DOHH2 (cell line): ENCODE data around the gene HNF1A.

Experiments
- H3F3A ChIP-seq: fragments of 200-600 bp; sonication (generic), shearing (Covaris generic); 2 replicates; pipeline ENCODE4 v1.6.0; 2016; ENCODE audit warnings: antibody characterized with exemption, mild to moderate bottlenecking; ENCODE audit not compliant: control insufficient read depth, insufficient read depth
- H3K27ac ChIP-seq: fragments of 200-600 bp; sonication (generic); 2 replicates; pipeline ENCODE4 v1.5.1; 2014; ENCODE audit warnings: low read depth, mild to moderate bottlenecking, low read length, moderate library complexity
- H3K27me3 ChIP-seq: fragments of 200-600 bp; sonication (generic); 2 replicates; pipeline ENCODE4 v1.6.1; 2014; ENCODE audit warnings: mild to moderate bottlenecking, low read length, mixed read lengths; ENCODE audit not compliant: control insufficient read depth
- H3K36me3 ChIP-seq: fragments of 200-600 bp; sonication (generic); 2 replicates; pipeline ENCODE4 v1.6.1; 2014; ENCODE audit warnings: mild to moderate bottlenecking, low read length, moderate library complexity, mixed read lengths; ENCODE audit not compliant: control insufficient read depth
- H3K4me1 ChIP-seq: fragments of 200-600 bp; sonication (generic); 2 replicates; pipeline ENCODE4 v1.6.1; 2014; ENCODE audit warnings: mild to moderate bottlenecking, low read length, mixed read lengths; ENCODE audit not compliant: control insufficient read depth
- H3K4me2 ChIP-seq: fragments of 200-600 bp; sonication (generic); 2 replicates; pipeline ENCODE4 v1.6.0; 2014; ENCODE audit warnings: mild to moderate bottlenecking, low read length, moderate library complexity
- H3K4me3 ChIP-seq: fragments of 200-600 bp; sonication (generic); 2 replicates; pipeline ENCODE4 v1.5.1; 2014; ENCODE audit warnings: mild to moderate bottlenecking, low read length, mixed read lengths
- H3K79me2 ChIP-seq: fragments of 200-600 bp; sonication (generic); 2 replicates; pipeline ENCODE4 v1.6.1; 2014; ENCODE audit warnings: mild to moderate bottlenecking, low read length, mixed read lengths; ENCODE audit not compliant: control insufficient read depth
- H3K9me2 ChIP-seq: fragments of 200-600 bp; sonication (generic); replicated peaks from 2 replicates; pipeline ENCODE4 v1.6.1; 2014; ENCODE audit warnings: mild to moderate bottlenecking, low read length, mixed read lengths; ENCODE audit not compliant: control insufficient read depth
- H3K9me3 ChIP-seq: fragments of 200-600 bp; sonication (generic); 2 replicates; pipeline ENCODE4 v1.6.1; 2014; ENCODE audit warnings: antibody characterized with exemption, low read length, mixed read lengths; ENCODE audit not compliant: control insufficient read depth, insufficient read depth
- H4K20me1 ChIP-seq: fragments of 200-600 bp; sonication (generic); 2 replicates; pipeline ENCODE4 v1.6.0; 2014; ENCODE audit warnings: low read depth, mild to moderate bottlenecking, antibody characterized with exemption, low read length, moderate library complexity; ENCODE audit not compliant: control insufficient read depth, insufficient read depth
- EZH2phosphoT487 ChIP-seq: fragments of 200-600 bp; sonication (generic); IDR thresholded peaks from 2 replicates; pipeline ENCODE4 v1.6.1; 2017; ENCODE audit warnings: borderline replicate concordance, mild to moderate bottlenecking, antibody characterized with exemption, low read length, moderate library complexity, mixed read lengths
- TF ChIP-seq, protein P1 (sequence below): fragments of 200-600 bp; sonication (generic); IDR thresholded peaks from one replicate; pipeline ENCODE4 v1.5.1; 2014; ENCODE audit warnings: antibody characterized with exemption, mild to moderate bottlenecking, low read depth, low read length; ENCODE audit not compliant: poor library complexity, severe bottlenecking

The HNF1A gene

DNA sequence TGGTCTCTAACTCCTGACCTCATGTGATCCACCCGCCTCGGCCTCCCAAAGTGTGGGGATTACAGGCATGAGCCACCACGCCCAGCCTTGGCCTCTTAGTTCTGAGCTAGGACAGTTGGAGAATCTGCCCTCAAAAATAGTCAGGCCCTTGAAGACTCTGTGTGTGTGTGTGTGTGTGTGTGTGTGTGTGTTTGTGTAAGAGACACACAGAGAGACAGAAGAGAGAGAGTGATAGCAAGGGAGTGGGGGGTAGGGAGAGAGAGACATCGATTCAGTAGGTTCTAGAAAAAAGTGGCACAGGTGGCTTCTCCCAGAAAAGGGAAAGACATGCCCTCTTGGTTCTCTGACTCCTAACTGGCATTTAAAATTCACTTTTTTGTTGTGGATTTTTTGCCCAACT is 5.4 kb downstream of the HNF1A start:
- H3K4me3 ChIP-seq: no peak overlapping the region

GRCh38 chr12:120984351-120984898 is 6.1 kb downstream of the HNF1A start:
- Histone ChIP-seq H3F3A (no peaks in the 10 kb centered on the region), H3K36me3 (no peaks in the 10 kb centered on the region), H3K9me2 (no peaks in the 10 kb centered on the region), H3K4me2 (no peak overlapping the region), H3K79me2 (no peaks in the 10 kb centered on the region), H3K4me1 (no peaks in the 10 kb centered on the region), H3K4me3 (no peak overlapping the region), H3K9me3 (no peaks in the 10 kb centered on the region), H3K27me3 (no peaks in the 10 kb centered on the region), H3K27ac (no peak overlapping the region), H4K20me1 (no peaks in the 10 kb centered on the region)
- TF ChIP-seq EZH2phosphoT487: no peak
- TF ChIP-seq, protein P1, sequence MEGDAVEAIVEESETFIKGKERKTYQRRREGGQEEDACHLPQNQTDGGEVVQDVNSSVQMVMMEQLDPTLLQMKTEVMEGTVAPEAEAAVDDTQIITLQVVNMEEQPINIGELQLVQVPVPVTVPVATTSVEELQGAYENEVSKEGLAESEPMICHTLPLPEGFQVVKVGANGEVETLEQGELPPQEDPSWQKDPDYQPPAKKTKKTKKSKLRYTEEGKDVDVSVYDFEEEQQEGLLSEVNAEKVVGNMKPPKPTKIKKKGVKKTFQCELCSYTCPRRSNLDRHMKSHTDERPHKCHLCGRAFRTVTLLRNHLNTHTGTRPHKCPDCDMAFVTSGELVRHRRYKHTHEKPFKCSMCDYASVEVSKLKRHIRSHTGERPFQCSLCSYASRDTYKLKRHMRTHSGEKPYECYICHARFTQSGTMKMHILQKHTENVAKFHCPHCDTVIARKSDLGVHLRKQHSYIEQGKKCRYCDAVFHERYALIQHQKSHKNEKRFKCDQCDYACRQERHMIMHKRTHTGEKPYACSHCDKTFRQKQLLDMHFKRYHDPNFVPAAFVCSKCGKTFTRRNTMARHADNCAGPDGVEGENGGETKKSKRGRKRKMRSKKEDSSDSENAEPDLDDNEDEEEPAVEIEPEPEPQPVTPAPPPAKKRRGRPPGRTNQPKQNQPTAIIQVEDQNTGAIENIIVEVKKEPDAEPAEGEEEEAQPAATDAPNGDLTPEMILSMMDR: no peak

More for the DNA sequence above, 5.4 kb downstream of the HNF1A start:
- H3F3A ChIP-seq: no peaks in the 10 kb centered on the region
- no peaks in the 10 kb centered on the region for H3K9me3 ChIP-seq
- no peaks in the 10 kb centered on the region for H3K9me2 ChIP-seq
- no peaks in the 10 kb centered on the region for H4K20me1 ChIP-seq
- no peaks in the 10 kb centered on the region for H3K4me1 ChIP-seq
- H3K27ac ChIP-seq: no peak overlapping the region
- H3K4me2 ChIP-seq: no peak overlapping the region
- no peaks in the 10 kb centered on the region for H3K79me2 ChIP-seq
- H3K36me3 ChIP-seq: no peaks in the 10 kb centered on the region
- no peak for TF ChIP-seq EZH2phosphoT487
- TF ChIP-seq, protein P1: no peak
- H3K27me3 ChIP-seq: no peaks in the 10 kb centered on the region

DNA sequence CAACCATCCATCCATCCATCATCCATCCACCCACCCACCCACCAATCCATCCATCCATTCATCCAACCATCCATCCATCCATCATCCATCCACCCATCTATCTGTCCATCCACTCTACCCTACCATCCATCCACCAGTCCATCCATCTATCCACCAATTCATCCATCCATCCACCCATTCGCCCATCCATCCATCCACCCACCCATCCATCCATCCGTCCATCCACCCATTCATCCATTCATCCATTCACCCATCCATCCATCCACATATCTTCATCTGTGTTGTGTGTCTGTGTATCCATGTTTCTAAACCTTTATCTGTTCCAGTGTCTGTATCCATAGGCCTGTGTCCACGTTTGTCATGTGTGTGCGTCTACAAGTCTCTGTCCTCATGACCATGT is 9.9 kb downstream of the HNF1A start:
- H3K27me3 ChIP-seq: no peaks in the 10 kb centered on the region
- no peaks in the 10 kb centered on the region for H3K79me2 ChIP-seq
- no peaks in the 10 kb centered on the region for H4K20me1 ChIP-seq
- no peaks in the 10 kb centered on the region for H3F3A ChIP-seq
- no peaks in the 10 kb centered on the region for H3K9me2 ChIP-seq
- H3K4me1 ChIP-seq: no peaks in the 10 kb centered on the region
- TF ChIP-seq EZH2phosphoT487: no peak
- TF ChIP-seq, protein P1: no peak
- no peaks in the 10 kb centered on the region for H3K36me3 ChIP-seq
- H3K4me2 ChIP-seq: no peak overlapping the region
- H3K27ac ChIP-seq: no peak overlapping the region
- no peaks in the 10 kb centered on the region for H3K9me3 ChIP-seq
- H3K4me3 ChIP-seq: no peak overlapping the region

GRCh38 chr12:120988658-120989057 is 10.3 kb downstream of the HNF1A start:
- Histone ChIP-seq H3K79me2 (no peaks in the 10 kb centered on the region), H3K27ac (no peak overlapping the region), H3K9me3 (no peaks in the 10 kb centered on the region), H3K27me3 (no peaks in the 10 kb centered on the region), H3K36me3 (no peaks in the 10 kb centered on the region), H3F3A (no peaks in the 10 kb centered on the region), H3K4me2 (no peak overlapping the region), H4K20me1 (no peaks in the 10 kb centered on the region), H3K4me3 (no peak overlapping the region), H3K9me2 (no peaks in the 10 kb centered on the region), H3K4me1 (no peaks in the 10 kb centered on the region)
- TF ChIP-seq, protein P1: no peak
- no peak for TF ChIP-seq EZH2phosphoT487
